ENCODE measurements around the gene KTN1.

KTN1 gene, protein sequence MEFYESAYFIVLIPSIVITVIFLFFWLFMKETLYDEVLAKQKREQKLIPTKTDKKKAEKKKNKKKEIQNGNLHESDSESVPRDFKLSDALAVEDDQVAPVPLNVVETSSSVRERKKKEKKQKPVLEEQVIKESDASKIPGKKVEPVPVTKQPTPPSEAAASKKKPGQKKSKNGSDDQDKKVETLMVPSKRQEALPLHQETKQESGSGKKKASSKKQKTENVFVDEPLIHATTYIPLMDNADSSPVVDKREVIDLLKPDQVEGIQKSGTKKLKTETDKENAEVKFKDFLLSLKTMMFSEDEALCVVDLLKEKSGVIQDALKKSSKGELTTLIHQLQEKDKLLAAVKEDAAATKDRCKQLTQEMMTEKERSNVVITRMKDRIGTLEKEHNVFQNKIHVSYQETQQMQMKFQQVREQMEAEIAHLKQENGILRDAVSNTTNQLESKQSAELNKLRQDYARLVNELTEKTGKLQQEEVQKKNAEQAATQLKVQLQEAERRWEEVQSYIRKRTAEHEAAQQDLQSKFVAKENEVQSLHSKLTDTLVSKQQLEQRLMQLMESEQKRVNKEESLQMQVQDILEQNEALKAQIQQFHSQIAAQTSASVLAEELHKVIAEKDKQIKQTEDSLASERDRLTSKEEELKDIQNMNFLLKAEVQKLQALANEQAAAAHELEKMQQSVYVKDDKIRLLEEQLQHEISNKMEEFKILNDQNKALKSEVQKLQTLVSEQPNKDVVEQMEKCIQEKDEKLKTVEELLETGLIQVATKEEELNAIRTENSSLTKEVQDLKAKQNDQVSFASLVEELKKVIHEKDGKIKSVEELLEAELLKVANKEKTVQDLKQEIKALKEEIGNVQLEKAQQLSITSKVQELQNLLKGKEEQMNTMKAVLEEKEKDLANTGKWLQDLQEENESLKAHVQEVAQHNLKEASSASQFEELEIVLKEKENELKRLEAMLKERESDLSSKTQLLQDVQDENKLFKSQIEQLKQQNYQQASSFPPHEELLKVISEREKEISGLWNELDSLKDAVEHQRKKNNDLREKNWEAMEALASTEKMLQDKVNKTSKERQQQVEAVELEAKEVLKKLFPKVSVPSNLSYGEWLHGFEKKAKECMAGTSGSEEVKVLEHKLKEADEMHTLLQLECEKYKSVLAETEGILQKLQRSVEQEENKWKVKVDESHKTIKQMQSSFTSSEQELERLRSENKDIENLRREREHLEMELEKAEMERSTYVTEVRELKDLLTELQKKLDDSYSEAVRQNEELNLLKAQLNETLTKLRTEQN (N-terminal part only)

DNA sequence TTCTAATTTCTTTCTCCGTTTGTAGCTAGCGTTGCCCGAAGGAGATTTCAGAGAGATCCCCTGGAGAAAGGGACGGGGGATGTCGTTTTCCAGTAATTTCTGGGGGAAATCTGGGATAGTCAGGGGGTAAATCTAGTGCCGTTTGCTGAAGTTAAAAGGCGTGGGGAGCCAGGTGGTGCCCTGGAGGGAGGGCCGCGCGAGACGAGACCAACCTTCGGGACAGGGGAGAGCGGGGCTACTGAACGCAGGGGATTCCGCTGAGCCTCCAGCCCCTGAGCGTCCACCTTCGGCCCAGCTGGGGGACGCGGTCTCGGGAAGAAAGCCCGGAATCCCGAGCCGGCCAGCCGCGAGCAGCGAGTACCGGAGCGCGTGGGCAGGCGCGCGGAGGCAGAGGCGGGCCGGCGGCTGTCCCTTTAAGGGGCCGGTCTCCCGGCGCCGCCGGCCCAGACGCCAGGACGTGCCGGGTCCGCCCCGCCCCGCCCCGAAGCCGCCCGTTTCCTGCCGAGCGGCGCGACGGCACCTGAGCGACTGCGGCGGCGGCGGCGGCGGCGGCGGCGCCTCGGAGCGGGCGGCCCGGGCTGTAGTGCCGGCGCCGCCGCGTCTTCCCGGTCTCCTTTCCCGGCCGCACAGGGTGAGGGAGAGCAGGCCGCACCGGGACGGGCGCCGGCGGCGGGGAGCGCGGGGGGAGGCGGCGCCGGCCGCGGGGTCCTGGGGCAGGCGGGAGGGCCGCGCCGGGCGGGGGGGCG is at the start of gene KTN1:
TSS of gene KTN1 (plus strand) at position 484 of the 746 bp plus-strand sequence. CDS start 31,842 bp downstream, outside the sequence.
- no peaks in the 10 kb centered on the region for H3K27me3 Mint-ChIP-seq (ENCODE audit: low read depth)
- H3K9me3 Mint-ChIP-seq: no peaks in the 10 kb centered on the region
- H3K4me1 Mint-ChIP-seq (ENCODE audit: low read depth): peaks cover 23% of the 10 kb centered on the region
- peak within 1 kb of the TSS; percentile 86 for H3K27ac Mint-ChIP-seq
- H3K4me3 Mint-ChIP-seq: peak within 1 kb of the TSS; percentile 92
- no peaks in the 10 kb centered on the region for H3K36me3 Mint-ChIP-seq (ENCODE audit: low read depth)
- peak; percentile 87 for DNase-seq (ENCODE audit: low spot score)

DNA sequence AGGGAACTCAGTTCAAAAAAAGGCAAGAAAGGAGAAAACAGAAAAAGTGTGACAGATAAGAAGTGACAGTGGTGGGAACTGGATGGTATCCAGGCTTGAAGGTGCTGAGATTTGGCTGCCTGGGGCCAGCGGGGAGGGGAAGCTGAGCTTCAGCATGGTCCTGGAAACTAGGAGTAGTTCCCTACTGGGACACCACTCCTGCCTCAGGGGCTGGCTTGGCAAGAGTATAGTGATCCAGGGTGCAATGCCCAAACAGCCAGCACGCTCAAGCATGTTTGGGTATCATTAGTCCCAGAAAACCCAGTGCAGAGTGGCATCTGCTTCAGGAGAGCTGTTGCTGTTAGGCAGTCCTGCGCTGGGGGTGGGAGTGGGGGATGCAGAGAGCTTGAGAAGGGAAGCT is 49.5 kb upstream of the KTN1 start:
- Mint-ChIP-seq H3K4me3 (no peak overlapping the region), H3K4me1 (ENCODE audit: low read depth) (no peaks in the 10 kb centered on the region), H3K27ac (no peak overlapping the region), H3K36me3 (ENCODE audit: low read depth) (no peaks in the 10 kb centered on the region), H3K9me3 (no peaks in the 10 kb centered on the region), H3K27me3 (ENCODE audit: low read depth) (peaks cover 2% of the 10 kb centered on the region)
- DNase-seq (ENCODE audit: low spot score): no peak

DNA sequence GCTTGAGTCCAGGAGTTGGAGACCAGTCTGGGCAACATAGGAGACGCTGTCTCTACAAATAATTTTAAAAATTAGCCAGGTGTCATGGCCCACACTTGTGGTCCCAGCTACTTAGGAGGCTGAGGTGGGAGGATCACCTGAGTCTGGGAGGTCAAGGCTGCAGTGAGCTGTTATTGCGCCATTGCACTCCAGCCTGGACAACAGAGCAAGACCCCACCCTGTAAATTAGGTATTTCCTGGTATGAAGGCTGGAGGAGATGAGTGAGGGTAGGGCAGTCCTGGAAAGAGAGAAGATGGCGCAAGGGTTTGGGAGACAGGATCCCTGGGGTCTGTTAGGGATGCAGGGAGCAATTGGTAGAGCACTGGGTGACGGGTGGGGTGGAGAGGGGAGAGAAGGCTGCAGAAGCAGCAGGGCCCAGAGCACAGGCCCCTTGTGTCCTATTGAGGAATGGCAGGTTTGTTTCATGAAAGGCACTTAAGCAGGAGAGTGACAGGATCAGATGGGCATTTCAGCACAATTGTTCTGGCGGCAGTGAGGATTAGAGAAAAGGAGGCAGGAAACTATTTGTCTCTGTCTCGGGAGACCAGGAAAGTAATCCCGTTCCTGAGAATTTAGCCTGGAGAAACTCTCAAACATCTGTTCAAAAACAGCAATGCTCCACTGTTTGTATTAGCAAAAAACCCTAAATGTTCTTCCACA is 47.2 kb upstream of the KTN1 start:
- Mint-ChIP-seq H3K36me3 (ENCODE audit: low read depth) (peaks cover 2% of the 10 kb centered on the region), H3K4me1 (ENCODE audit: low read depth) (no peaks in the 10 kb centered on the region)

GRCh38 chr14:55533960-55534359 is 46.0 kb upstream of the KTN1 start:
- H3K36me3 Mint-ChIP-seq (ENCODE audit: low read depth): peaks cover 2% of the 10 kb centered on the region
- no peak for DNase-seq (ENCODE audit: low spot score)
- no peak overlapping the region for H3K4me3 Mint-ChIP-seq

More for the DNA sequence above, 47.2 kb upstream of the KTN1 start:
- H3K27ac Mint-ChIP-seq: no peak overlapping the region
- no peak overlapping the region for H3K4me3 Mint-ChIP-seq
- peaks cover 2% of the 10 kb centered on the region for H3K27me3 Mint-ChIP-seq (ENCODE audit: low read depth)
- no peak for DNase-seq (ENCODE audit: low spot score)
- H3K9me3 Mint-ChIP-seq: peaks cover 8% of the 10 kb centered on the region

GRCh38 chr14:55535516-55536203 is 44.3 kb upstream of the KTN1 start:
- peaks cover 2% of the 10 kb centered on the region for H3K4me1 Mint-ChIP-seq (ENCODE audit: low read depth)
- H3K27me3 Mint-ChIP-seq (ENCODE audit: low read depth): no peaks in the 10 kb centered on the region
- no peak overlapping the region for H3K4me3 Mint-ChIP-seq
- H3K36me3 Mint-ChIP-seq (ENCODE audit: low read depth): peaks cover 2% of the 10 kb centered on the region
- no peak overlapping the region for H3K27ac Mint-ChIP-seq
- no peak for DNase-seq (ENCODE audit: low spot score)
- H3K9me3 Mint-ChIP-seq: peaks cover 8% of the 10 kb centered on the region

More at GRCh38 chr14:55533960-55534359, 46.0 kb upstream of the KTN1 start:
- no peak overlapping the region for H3K27ac Mint-ChIP-seq
- H3K27me3 Mint-ChIP-seq (ENCODE audit: low read depth): no peaks in the 10 kb centered on the region
- H3K9me3 Mint-ChIP-seq: peaks cover 8% of the 10 kb centered on the region
- no peaks in the 10 kb centered on the region for H3K4me1 Mint-ChIP-seq (ENCODE audit: low read depth)

DNA sequence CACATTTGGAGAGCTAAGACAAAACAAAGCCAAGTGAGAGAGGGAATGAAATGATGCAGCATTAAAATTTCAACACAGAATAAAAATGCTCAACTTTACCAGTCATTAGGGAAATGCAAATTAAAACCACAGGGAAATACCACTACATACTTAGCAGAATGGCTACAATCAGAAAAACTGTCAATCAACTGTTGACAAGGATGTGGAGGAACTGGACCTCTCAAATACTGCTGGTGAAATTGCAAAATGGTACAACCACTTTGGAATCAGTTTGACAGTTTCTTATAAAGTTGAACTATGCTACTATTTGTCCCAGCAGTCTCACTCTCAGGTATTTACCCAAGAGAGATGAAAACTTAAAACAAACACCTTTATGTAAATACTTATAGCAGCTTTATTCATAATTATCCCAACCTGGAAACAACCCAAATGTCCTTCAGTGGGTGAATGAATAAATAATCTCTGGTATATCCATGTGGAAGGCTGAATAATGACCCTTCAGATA is 43.8 kb upstream of the KTN1 start:
- DNase-seq (ENCODE audit: low spot score): no peak
- H3K9me3 Mint-ChIP-seq: peaks cover 8% of the 10 kb centered on the region
- H3K36me3 Mint-ChIP-seq (ENCODE audit: low read depth): peaks cover 2% of the 10 kb centered on the region
- peaks cover 6% of the 10 kb centered on the region for H3K4me1 Mint-ChIP-seq (ENCODE audit: low read depth)
- no peak overlapping the region for H3K4me3 Mint-ChIP-seq
- H3K27me3 Mint-ChIP-seq (ENCODE audit: low read depth): no peaks in the 10 kb centered on the region
- H3K27ac Mint-ChIP-seq: no peak overlapping the region

- Mint-ChIP-seq H3K27me3 (ENCODE audit: low read depth) (no peaks in the 10 kb centered on the region), H3K9me3 (peaks cover 8% of the 10 kb centered on the region), H3K27ac (no peak overlapping the region), H3K4me1 (ENCODE audit: low read depth) (peaks cover 13% of the 10 kb centered on the region), H3K36me3 (ENCODE audit: low read depth) (peaks cover 2% of the 10 kb centered on the region), H3K4me3 (no peak overlapping the region)
- DNase-seq (ENCODE audit: low spot score): no peak
These were observed 42.2 kb upstream of the KTN1 start for GRCh38 chr14:55537782-55538181.

DNA sequence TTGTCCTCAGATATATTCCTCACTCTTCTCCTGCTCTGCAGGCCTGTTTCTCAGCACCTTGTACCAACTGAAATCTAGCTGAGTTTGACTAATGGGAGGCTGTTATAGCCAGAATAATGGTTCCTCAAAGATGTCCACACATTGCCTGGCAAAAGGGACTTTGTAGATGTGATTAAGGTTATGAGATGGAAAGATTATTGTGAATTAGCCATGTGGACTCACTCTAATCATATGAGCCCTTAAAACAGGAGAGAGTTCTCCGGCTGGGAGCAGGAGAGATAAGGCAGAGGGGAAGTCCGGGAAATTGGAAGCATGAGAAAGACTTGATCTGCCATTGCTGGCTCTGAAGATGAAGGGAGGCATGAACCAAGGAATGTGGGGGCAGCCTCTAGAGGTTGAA is 40.0 kb upstream of the KTN1 start:
- Mint-ChIP-seq H3K9me3 (peaks cover 8% of the 10 kb centered on the region), H3K4me1 (ENCODE audit: low read depth) (peaks cover 13% of the 10 kb centered on the region), H3K36me3 (ENCODE audit: low read depth) (peaks cover 2% of the 10 kb centered on the region), H3K4me3 (no peak overlapping the region), H3K27me3 (ENCODE audit: low read depth) (peaks cover 3% of the 10 kb centered on the region), H3K27ac (no peak overlapping the region)
- no peak for DNase-seq (ENCODE audit: low spot score)

GRCh38 chr14:55540847-55541773 is 38.9 kb upstream of the KTN1 start:
- DNase-seq (ENCODE audit: low spot score): no peak
- H3K4me3 Mint-ChIP-seq: no peak overlapping the region
- H3K36me3 Mint-ChIP-seq (ENCODE audit: low read depth): peaks cover 2% of the 10 kb centered on the region
- H3K27me3 Mint-ChIP-seq (ENCODE audit: low read depth): peaks cover 3% of the 10 kb centered on the region
- no peak overlapping the region for H3K27ac Mint-ChIP-seq
- peaks cover 15% of the 10 kb centered on the region for H3K4me1 Mint-ChIP-seq (ENCODE audit: low read depth)
- peaks cover 8% of the 10 kb centered on the region for H3K9me3 Mint-ChIP-seq

GRCh38 chr14:55545779-55546178 is 34.2 kb upstream of the KTN1 start:
- no peaks in the 10 kb centered on the region for H3K36me3 Mint-ChIP-seq (ENCODE audit: low read depth)
- no peaks in the 10 kb centered on the region for H3K9me3 Mint-ChIP-seq
- no peak overlapping the region for H3K4me3 Mint-ChIP-seq
- H3K27ac Mint-ChIP-seq: no peak overlapping the region
- H3K4me1 Mint-ChIP-seq (ENCODE audit: low read depth): peaks cover 12% of the 10 kb centered on the region
- DNase-seq (ENCODE audit: low spot score): no peak
- peaks cover 6% of the 10 kb centered on the region for H3K27me3 Mint-ChIP-seq (ENCODE audit: low read depth)

DNA sequence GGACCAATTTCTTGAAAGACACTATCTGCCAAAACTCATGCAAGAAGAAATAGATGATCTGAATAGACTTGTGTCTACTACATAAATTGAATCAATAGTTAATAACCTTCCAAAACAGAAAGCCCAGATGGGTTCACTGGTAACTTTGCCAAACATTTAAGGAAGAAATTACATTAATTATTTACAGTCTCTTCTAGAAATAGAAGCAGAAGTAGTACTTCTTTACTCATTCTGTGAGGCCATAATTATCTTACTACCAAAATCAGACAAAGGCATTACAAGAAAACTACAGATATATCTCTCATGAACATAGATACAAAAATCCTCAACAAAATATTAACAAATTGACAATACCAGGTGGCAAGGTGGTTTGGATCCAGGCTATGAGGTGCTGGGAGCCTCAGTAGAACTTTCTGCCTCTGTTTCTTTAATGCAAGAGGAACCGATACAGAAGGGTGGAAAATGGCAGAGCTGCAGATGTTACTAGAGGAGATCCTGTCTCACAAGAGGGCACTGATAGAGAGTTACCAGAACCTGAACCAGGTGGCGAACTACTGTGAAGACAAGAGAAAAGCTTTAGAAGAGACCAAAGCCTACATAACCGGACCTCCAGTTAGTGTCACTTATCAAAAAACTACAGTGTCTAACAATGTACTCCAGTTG is 33.7 kb upstream of the KTN1 start:
- H3K27me3 Mint-ChIP-seq (ENCODE audit: low read depth): peaks cover 6% of the 10 kb centered on the region
- H3K27ac Mint-ChIP-seq: no peak overlapping the region
- H3K4me1 Mint-ChIP-seq (ENCODE audit: low read depth): peaks cover 9% of the 10 kb centered on the region
- H3K36me3 Mint-ChIP-seq (ENCODE audit: low read depth): no peaks in the 10 kb centered on the region
- no peak overlapping the region for H3K4me3 Mint-ChIP-seq
- DNase-seq (ENCODE audit: low spot score): no peak
- no peaks in the 10 kb centered on the region for H3K9me3 Mint-ChIP-seq

Data from T-helper 2 cell treated with Interferon-gamma antibody and Interleukin-4, amounts not matched to agents 5 μg/mL and 100 μg/mL, for 36 hours (primary cell).